GM04504 (cell line): ENCODE data around the gene MKI67.

ENCODE experiments used
- DNase-seq: peaks from one replicate; pipeline ENCODE4 v3.0.0-alpha.2; 2012; ENCODE audit warnings: low read depth

Gene MKI67

DNA sequence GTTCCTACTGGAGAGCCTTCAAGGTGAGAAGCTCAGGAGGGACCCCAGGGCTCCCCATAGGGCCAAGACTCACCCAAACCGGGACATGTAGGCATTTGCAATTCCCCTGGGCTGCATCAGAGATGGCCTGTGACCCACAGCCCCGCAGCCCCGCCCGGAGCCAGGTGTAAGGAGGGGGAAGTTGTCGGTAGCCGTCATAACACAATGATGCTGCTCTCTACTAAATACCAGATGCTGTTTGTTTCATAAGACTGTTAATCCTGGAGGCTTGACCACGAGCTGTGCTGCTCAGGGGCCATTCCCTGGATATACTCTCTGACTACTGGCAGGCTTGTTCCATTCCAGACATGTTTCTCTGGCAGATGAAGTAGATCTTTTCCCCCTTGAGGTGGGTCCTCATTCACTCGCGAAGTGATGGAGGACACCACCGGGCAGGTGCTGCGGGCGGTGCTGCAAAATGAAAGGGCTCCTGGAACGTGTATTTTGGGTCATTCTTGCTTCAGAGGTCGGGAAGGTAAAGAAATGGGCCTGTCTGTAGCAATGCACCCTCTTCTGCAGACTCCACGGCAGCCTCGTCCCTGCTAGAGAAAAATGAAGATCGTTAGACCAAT, 61.1 kb downstream of the MKI67 start:
- DNase-seq = peak; percentile 14

DNA sequence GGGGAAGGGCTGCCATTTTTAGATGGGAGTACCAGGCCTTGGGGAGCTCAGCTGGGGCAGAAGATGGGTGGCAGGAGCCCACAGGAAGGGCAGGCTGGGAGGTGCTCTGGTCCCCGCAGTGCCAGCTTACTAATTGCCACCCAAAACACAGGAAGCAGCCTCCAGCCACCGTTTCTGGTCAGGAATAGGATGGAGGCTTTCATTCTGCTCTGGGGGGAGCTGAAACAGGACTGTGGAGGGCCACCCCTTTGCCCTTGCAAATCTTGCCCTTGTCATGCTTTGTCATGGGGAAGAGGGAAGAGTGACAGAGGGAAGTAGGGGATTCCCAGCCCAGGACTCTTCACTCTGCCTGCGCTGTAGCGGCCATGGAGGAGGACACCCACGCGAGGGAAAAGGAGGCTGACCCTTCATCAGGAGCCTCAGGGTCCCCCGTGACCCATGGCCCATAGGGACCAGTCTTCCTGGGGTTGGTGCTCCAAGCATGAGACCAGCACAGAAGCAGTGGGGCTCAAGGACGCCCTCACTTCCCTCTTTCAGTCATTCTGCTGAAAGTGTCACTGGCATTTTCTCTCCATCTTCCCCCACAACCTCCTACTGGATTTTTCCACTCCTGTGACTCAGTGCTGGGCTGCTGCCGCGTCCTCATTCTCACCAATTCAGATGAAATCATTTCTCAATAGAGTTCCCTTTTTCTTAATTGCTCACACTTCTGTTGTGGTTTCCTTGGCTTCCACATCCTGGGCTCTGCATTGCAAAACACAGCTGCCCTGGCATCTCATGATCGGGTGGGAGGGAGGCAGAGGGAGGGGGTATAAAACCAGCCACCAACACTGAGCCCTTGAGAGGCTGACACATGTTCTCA, 61.9 kb downstream of the MKI67 start:
- peak; percentile 76 for DNase-seq

- no peak for DNase-seq
These were observed 62.5 kb downstream of the MKI67 start for GRCh38 chr10:128063736-128064107.

DNA sequence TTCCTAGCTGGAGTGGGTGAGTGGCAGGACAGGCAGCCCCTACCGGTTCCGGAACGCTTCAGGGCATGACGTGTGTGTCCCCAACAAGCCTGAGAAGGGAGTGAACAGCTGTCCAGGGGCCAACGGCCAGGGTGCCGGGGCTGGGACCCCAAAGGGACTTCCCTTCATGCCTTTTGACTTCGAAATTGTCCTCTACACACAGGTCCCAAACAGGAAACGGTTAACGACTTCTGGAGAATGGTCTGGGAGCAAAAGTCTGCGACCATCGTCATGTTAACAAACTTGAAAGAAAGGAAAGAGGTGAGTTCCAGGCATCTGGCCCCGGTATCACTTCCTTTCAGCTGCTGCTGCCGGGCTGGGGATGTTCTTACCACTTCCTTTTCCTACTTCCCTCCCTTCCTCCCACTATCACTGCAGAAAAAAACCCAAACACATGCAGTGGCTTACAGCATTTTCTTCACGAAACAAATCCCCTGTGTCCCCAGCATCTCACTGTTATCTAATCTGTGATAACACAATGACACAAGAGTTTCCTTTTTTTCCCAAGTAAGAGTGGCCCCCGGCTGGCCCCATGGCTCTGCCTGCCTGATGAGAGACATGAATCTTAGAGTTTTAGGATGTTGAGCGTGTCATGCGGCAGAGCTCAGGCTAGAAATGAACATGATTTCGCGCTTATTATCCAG, 63.2 kb downstream of the MKI67 start:
- no peak for DNase-seq

DNA sequence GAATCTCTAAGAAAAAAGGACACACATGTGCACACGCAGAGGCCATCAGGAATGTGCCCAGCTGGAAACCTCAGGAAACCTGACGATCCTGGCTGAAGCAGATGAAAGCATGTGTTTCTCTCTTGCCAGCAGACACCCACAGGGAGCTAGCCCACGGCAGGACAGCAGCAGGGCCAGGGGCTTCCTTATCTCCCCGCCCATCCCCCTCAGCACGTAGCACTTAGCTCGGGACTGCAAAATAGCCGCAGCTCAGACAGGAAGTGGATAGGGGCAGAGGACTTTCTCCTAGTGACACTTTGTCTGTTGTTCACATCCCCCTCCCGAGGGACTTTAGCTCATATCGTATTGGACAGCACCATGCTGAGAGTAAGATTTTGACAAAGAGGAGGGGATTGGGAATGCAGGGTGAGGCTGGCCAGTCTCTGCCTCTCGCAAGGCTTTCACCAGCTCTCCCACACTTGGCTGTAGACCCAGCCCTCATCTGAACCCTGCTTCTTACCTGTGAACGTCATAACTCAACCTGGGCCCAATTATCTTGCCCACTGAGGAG, 63.8 kb downstream of the MKI67 start:
- no peak for DNase-seq

DNA sequence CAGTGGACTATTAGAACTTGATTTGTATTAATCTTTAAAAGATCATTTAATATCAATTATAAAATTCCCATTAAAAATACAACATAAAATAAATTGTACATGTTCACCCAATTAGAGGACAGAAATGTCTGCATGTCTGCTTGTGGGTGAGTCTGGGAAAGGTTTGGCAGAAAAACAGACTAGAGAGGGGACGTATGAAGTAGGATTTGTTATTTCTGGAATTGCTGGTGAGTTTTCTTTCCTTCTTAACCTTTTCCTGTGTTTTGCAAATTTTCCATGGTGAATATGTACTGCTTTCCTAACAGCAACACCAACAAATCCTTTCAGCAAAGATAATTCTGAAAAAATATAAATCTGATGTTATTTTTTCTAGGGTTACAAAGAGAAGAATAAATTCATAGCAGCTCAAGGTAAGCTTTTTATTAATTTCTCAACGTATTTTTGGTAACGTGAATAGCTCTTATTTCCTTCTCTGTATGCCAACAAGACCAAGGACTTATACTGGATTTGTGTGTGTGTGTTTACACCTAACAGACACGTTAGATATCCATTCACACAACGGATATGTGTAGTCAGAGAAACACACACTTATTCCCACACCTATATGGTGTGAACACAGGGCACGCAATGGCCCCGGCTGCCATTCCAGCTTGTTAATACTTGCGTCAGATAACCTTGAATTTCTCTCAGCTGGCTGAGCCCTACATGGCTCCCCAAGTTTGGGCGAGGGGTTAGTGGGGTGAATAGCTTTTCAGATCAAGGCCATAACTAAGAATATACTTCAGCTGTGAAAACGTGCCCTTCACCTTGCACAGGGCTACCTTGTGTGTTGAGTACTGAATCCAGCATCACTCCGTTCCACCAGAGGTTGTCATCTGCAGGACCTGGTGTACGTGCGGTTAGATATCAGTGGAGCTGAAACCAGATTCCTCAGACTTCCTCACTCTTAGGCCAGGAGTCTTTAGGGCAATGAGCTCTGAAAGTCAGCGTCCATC, 64.6 kb downstream of the MKI67 start:
- no peak for DNase-seq

GRCh38 chr10:128060341-128061250, 65.6 kb downstream of the MKI67 start:
- DNase-seq = no peak

DNA sequence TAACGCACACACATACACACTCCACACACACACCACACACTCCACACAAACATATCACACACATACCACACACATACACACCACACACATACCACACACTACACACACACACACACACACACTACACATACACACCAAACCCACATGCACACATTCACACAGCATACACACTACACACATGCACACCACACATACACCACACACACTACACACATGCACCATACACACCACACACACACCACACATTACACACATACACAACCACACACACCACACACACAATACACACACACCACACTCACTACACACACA, 66.3 kb downstream of the MKI67 start:
- no peak for DNase-seq

GRCh38 chr10:128059266-128059981, 66.8 kb downstream of the MKI67 start:
- no peak for DNase-seq

DNA sequence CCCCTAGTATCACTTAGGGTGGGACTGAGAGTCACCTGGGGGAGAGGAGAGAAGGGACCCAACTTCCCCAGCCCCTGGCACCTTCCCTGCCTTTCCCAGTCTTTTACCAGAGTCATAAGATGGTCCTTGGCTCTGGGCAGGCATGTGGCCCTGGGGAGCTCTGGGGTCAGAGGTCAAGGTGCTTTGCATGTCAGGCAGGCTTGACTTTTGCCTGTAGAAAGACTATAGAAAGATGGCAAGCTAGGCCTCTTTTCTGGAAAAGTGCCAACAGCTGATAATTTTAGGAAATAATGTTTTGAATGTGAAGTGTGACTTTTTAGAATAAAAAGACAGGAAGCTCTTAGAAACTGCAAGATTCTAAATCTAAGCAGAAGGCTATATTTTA, 67.5 kb downstream of the MKI67 start:
- no peak for DNase-seq

DNA sequence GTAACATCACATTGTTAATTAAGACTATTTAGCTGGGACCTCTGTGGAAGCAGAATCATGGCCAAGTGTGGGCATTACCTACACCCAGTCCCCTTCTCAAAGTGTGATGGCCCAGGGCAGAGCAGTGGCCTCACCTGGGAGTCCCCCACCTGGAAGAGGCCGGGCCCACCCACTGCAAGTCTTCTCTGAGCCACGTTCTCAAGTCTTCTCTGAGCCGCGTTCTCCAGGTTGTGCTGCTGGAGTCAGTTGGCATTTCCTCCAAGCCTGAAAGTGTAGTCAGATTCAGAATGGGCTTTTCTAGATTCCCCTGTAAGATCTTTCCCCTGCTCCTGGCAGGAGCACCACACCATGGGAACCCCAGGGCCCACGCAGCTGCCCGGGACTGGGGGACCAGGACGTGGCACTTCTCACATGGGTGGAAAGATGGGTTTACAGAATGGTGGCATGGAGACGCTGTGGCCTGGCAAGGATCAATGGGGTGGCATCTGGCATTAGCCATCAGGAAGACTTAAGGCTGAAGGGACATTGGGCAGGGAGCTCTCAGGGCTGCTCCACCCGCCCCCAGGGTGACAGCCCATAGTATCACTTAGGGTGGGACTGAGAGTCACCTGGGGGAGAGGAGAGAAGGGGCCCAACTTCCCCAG, 68.0 kb downstream of the MKI67 start:
- no peak for DNase-seq

- DNase-seq = no peak
These were observed 69.7 kb downstream of the MKI67 start for GRCh38 chr10:128056303-128057050.

- no peak for DNase-seq
These were observed 71.0 kb downstream of the MKI67 start for GRCh38 chr10:128055061-128055868.

- no peak for DNase-seq
These were observed 71.9 kb downstream of the MKI67 start for GRCh38 chr10:128054163-128054970.

- no peak for DNase-seq
These were observed 72.9 kb downstream of the MKI67 start for GRCh38 chr10:128053356-128053755.

- no peak for DNase-seq
These were observed 73.5 kb downstream of the MKI67 start for GRCh38 chr10:128052696-128053095.

GRCh38 chr10:128051548-128051947, 74.7 kb downstream of the MKI67 start:
- no peak for DNase-seq
